Spleen (tissue), 11 donors: Measurements from ENCODE around the gene HIVEP3. TPM values are rescaled to one million over a fixed set of nuclear protein-coding genes. Genes with fewer than 3 reads are reported as not detected.

Experiments used
- DNase-seq: peaks from one replicate; pipeline ENCODE4 v3.0.0-alpha.2; 2020
- H3K27ac ChIP-seq, 8 donors: fragments of 200-600 bp; sonication (generic) in 7 of 8; 1 replicate in 4 of 8; 2 replicates in 4 of 8; pipeline versions ENCODE4 v1.5.0 to v1.8.0; 2016 to 2021; ENCODE audit warnings: inconsistent platforms in 4 of 8, mild to moderate bottlenecking in 4 of 8, moderate library complexity in 1 of 8
- H3K27me3 ChIP-seq, 7 donors: fragments of 200-600 bp; sonication (generic) in 6 of 7; replicated peaks in 1 of 7; 1 replicate in 4 of 7; 2 replicates in 3 of 7; pipeline versions ENCODE4 v1.5.0 to v1.8.0; 2016 to 2021; ENCODE audit warnings: inconsistent platforms in 3 of 7, mild to moderate bottlenecking in 1 of 7
- H3K36me3 ChIP-seq, 6 donors: fragments of 200-600 bp; sonication (generic) in 5 of 6; 1 replicate in 4 of 6; 2 replicates in 2 of 6; pipeline versions ENCODE4 v1.5.0 to v1.8.0; 2016 to 2021; ENCODE audit warnings: inconsistent platforms in 2 of 6
- H3K4me1 ChIP-seq, 6 donors: fragments of 200-600 bp; sonication (generic) in 5 of 6; 1 replicate in 3 of 6; 2 replicates in 3 of 6; pipeline versions ENCODE4 v1.5.0 to v1.8.0; 2016 to 2021; ENCODE audit warnings: inconsistent platforms in 3 of 6
- H3K4me3 ChIP-seq, 8 donors: fragments of 200-600 bp; sonication (generic) in 7 of 8; 1 replicate in 4 of 8; 2 replicates in 4 of 8; pipeline versions ENCODE4 v1.5.0 to v1.8.0; 2016 to 2021; ENCODE audit warnings: inconsistent platforms in 4 of 8, mild to moderate bottlenecking in 4 of 8, moderate library complexity in 2 of 8
- H3K9me3 ChIP-seq, 8 donors: fragments of 200-600 bp; sonication (generic) in 7 of 8; 1 replicate in 4 of 8; 2 replicates in 4 of 8; pipeline versions ENCODE4 v1.5.0 to v1.8.0; 2016 to 2021; ENCODE audit warnings: inconsistent platforms in 4 of 8
- CTCF ChIP-seq, 11 experiments: fragments of 200-600 bp in 7 of 11; fragments of 450-650 bp in 4 of 11; sonication (generic) in 4 of 11; IDR thresholded peaks in 8 of 11; conservative IDR thresholded peaks in 3 of 11; 1 replicate in 7 of 11; 2 replicates in 4 of 11; pipeline versions ENCODE4 v1.4.0 to v1.8.0; 2016 to 2021; ENCODE audit warnings: antibody characterized with exemption in 11 of 11, inconsistent platforms in 4 of 11, mild to moderate bottlenecking in 1 of 11
- POLR2A ChIP-seq, 3 donors: fragments of 450-650 bp; IDR thresholded peaks; one replicate each; pipeline ENCODE4 v1.5.1; 2017; ENCODE audit warnings: antibody characterized with exemption in 3 of 3, mild to moderate bottlenecking in 1 of 3
- POLR2AphosphoS5 ChIP-seq, 3 donors: sonication (generic); formaldehyde crosslinking; IDR thresholded peaks; one replicate each; pipeline ENCODE4 v1.5.1; 2017; ENCODE audit warnings: antibody characterized with exemption in 3 of 3
- WGBS, 5 donors: extraction: QIAGEN DNeasy Blood & Tissue Kit in 3 of 5; methylation state at CpG; one replicate each; pipeline versions ENCODE4 v1.1.5 to v1.1.7; 2013 to 2018; 5-methylcytosine and 5-hydroxymethylcytosine counted together
- intact Hi-C: fragments of 100-400 bp; cut with DNase I; formaldehyde crosslinking; loops from one replicate; pipeline ENCODE4 v1.15.0; 2023; ENCODE audit warnings: low total_unique reads
- polyA plus RNA-seq, 3 donors: library from polyadenylated mRNA; stranded (reverse); fragments of 200-250 nt; gene quantifications; one replicate each; pipeline ENCODE4 v1.2.1, GENCODE V29; 2013
- total RNA-seq, 7 donors: library from RNA; depleted of rRNA in 3 of 7; stranded (reverse); fragments of >200 nt in 3 of 7; fragmentation: NEBNext Ultra II Directional in 4 of 7; extraction: Animal tissue kit (Norgen Biotek cat#: 25700) in 4 of 7; gene quantifications; one replicate each; pipeline versions ENCODE4 v1.1.0 to v1.2.1, GENCODE V29; 2016 to 2021
- donor health status: healthy with polysubstance abuse.
- donor health status: DM: no; HTN: no; CAD: no; lungs with moderate emphysema.
- donor health status: DM: no; HTN: no; CAD: no.
- donor health status: Bipolar disorder and iron deficiency.
- donor health status: healthy.
- donor health status: DM: no; HTN: no; CAD: no.
- donor health status: DM: yes; HTN: yes; CAD: no.

Gene HIVEP3
- total and polyA plus RNA-seq, 10 donors, result 2.4 to 21.2 (median 8.2) TPM

- no peaks in the 10 kb centered on the region for H3K9me3 ChIP-seq
- peaks cover 0 to 15% (median 2%) of the 10 kb centered on the region in 6 donors for H3K4me1 ChIP-seq
- H3K4me3 ChIP-seq, result no peak overlapping the region
- TF ChIP-seq POLR2AphosphoS5 (IDR thresholded peaks at IDR 0.05) (no peak), POLR2A (IDR thresholded peaks at IDR 0.05) (no peak), CTCF (IDR thresholded peaks at IDR 0.05 in 8 of 11, conservative IDR thresholded peaks at IDR 0.05 in 3 of 11) (no peak)
- 53 to 80% (median 60%) methylated on average over 7 of the region's 7 CpGs for WGBS, 5 donors
- intact Hi-C loops, result no loop called here
- no peaks in the 10 kb centered on the region for H3K36me3 ChIP-seq
- H3K27me3 ChIP-seq, result no peaks in the 10 kb centered on the region
- DNase-seq, result no peak
- H3K27ac ChIP-seq, result no peak overlapping the region
Measured at GRCh38 chr1:41870076-41870562, 48.6 kb downstream of the HIVEP3 start.

- peak in 8 of 11 experiments; percentile 14 to 47 (median 32) for TF ChIP-seq CTCF (IDR thresholded peaks at IDR 0.05 in 8 of 11, conservative IDR thresholded peaks at IDR 0.05 in 3 of 11)
- TF ChIP-seq POLR2AphosphoS5 (IDR thresholded peaks at IDR 0.05), result no peak
- TF ChIP-seq POLR2A (IDR thresholded peaks at IDR 0.05), result no peak
- no peaks in the 10 kb centered on the region for H3K27me3 ChIP-seq
- 65 to 79% (median 68%) methylated on average over 6 of the region's 6 CpGs for WGBS, 5 donors
- intact Hi-C loops, result no loop called here
- H3K9me3 ChIP-seq, result no peaks in the 10 kb centered on the region
- no peak for DNase-seq
- no peak overlapping the region for H3K27ac ChIP-seq
- no peaks in the 10 kb centered on the region for H3K36me3 ChIP-seq
- H3K4me1 ChIP-seq, result peaks cover 0 to 11% (median 2%) of the 10 kb centered on the region in 6 donors
- no peak overlapping the region for H3K4me3 ChIP-seq
Measured at GRCh38 chr1:41868241-41868998, 50.3 kb downstream of the HIVEP3 start.

- Histone ChIP-seq H3K27me3 (no peaks in the 10 kb centered on the region), H3K9me3 (no peaks in the 10 kb centered on the region), H3K4me3 (no peak overlapping the region), H3K36me3 (no peaks in the 10 kb centered on the region), H3K4me1 (peaks cover 0 to 28% (median 5%) of the 10 kb centered on the region in 6 donors), H3K27ac (no peak overlapping the region)
- TF ChIP-seq POLR2AphosphoS5 (IDR thresholded peaks at IDR 0.05) (no peak), POLR2A (IDR thresholded peaks at IDR 0.05) (no peak), CTCF (IDR thresholded peaks at IDR 0.05 in 8 of 11, conservative IDR thresholded peaks at IDR 0.05 in 3 of 11) (no peak)
- 85 to 95% (median 91%) methylated on average over 1 to 2 of the region's 2 CpGs for whole genome bisulfite sequencing, 5 donors
- no peak for DNase-seq
- intact Hi-C loops, result no loop called here
Measured at GRCh38 chr1:41866285-41866684, 52.4 kb downstream of the HIVEP3 start.

GRCh38 chr1:41864471-41865040, 54.2 kb downstream of the HIVEP3 start:
- H3K4me3 ChIP-seq, result no peak overlapping the region
- 79 to 86% (median 83%) methylated on average over 4 of the region's 4 CpGs for WGBS, 5 donors
- no peaks in the 10 kb centered on the region for H3K36me3 ChIP-seq
- H3K27ac ChIP-seq, result no peak overlapping the region
- DNase-seq, result no peak
- TF ChIP-seq CTCF (IDR thresholded peaks at IDR 0.05 in 8 of 11, conservative IDR thresholded peaks at IDR 0.05 in 3 of 11) (no peak), POLR2A (IDR thresholded peaks at IDR 0.05) (no peak), POLR2AphosphoS5 (IDR thresholded peaks at IDR 0.05) (no peak)
- H3K9me3 ChIP-seq, result no peaks in the 10 kb centered on the region
- intact Hi-C loops, result no loop called here
- H3K27me3 ChIP-seq, result no peaks in the 10 kb centered on the region
- H3K4me1 ChIP-seq, result peaks cover 0 to 36% (median 5%) of the 10 kb centered on the region in 6 donors
